Stimulated activated naive CD4-positive, alpha-beta T cell treated with Interleukin-2 at 50 U/mL for 16 hours (primary cell): ENCODE measurements around the gene SETD4.

Source experiments
- DNase-seq: peaks from one replicate; lab custom pipeline; 2025; lab: John Stamatoyannopoulos, UW

The SETD4 gene

GRCh38 chr21:36044056-36044455 is 16.3 kb downstream of the SETD4 start:
- DNase-seq, result no peak

- DNase-seq, result no peak
Measured at GRCh38 chr21:36041910-36042309, 18.4 kb downstream of the SETD4 start.

GRCh38 chr21:36040389-36040788 is 19.9 kb downstream of the SETD4 start:
- no peak for DNase-seq

- no peak for DNase-seq
Measured at GRCh38 chr21:36039861-36040260, 20.5 kb downstream of the SETD4 start.

- DNase-seq, result no peak
Measured at GRCh38 chr21:36038701-36039497, 21.4 kb downstream of the SETD4 start.

GRCh38 chr21:36035381-36035791 is 24.9 kb downstream of the SETD4 start:
- DNase-seq, result no peak

GRCh38 chr21:36034211-36034913 is 26.0 kb downstream of the SETD4 start:
- DNase-seq, result no peak

- no peak for DNase-seq
Measured at GRCh38 chr21:36032647-36033406, 27.5 kb downstream of the SETD4 start.

- DNase-seq, result no peak
Measured at GRCh38 chr21:36030581-36031189, 29.6 kb downstream of the SETD4 start.

- no peak for DNase-seq
Measured at GRCh38 chr21:36029309-36029708, 31.0 kb downstream of the SETD4 start.

GRCh38 chr21:36028127-36029069 is 31.9 kb downstream of the SETD4 start:
- DNase-seq, result peak; percentile 37

- no peak for DNase-seq
Measured at GRCh38 chr21:36027347-36027746, 33.0 kb downstream of the SETD4 start.

GRCh38 chr21:36024782-36025181 is 35.5 kb downstream of the SETD4 start:
- DNase-seq, result no peak

GRCh38 chr21:36023092-36023480 is 37.2 kb downstream of the SETD4 start:
- no peak for DNase-seq

GRCh38 chr21:36022427-36023091 is 37.8 kb downstream of the SETD4 start:
- DNase-seq, result no peak

- no peak for DNase-seq
Measured at GRCh38 chr21:36021251-36021837, 39.0 kb downstream of the SETD4 start.

GRCh38 chr21:36015045-36015444 is 45.3 kb downstream of the SETD4 start:
- no peak for DNase-seq

GRCh38 chr21:36010801-36011200 is 49.5 kb downstream of the SETD4 start:
- DNase-seq, result no peak

- DNase-seq, result no peak
Measured at GRCh38 chr21:36008505-36008904, 51.8 kb downstream of the SETD4 start.

- DNase-seq, result no peak
Measured at GRCh38 chr21:36005879-36006400, 54.4 kb downstream of the SETD4 start.
